Measurements from ENCODE around the gene FAM221A. TPM values are rescaled to one million over a fixed set of nuclear protein-coding genes. Genes with fewer than 3 reads are reported as not detected.
"Not testable (repeated sequence)": the region's sequence is repeated elsewhere in the genome, so short reads cannot be mapped to it uniquely, and the experiment has no call there.

FAM221A gene
- polyA plus RNA-seq, 1 experiment: 3.5 TPM

GRCh38 chr7:23715099-23715498, 35.1 kb downstream of the FAM221A start:
- TF ChIP-seq CTCF (IDR thresholded peaks at IDR 0.05; ENCODE audit: low read depth, low read length): no peak
- POLR2A ChIA-PET: no interaction called here

GRCh38 chr7:23717788-23718187, 37.8 kb downstream of the FAM221A start:
- H3K27me3 ChIP-seq (ENCODE audit: control insufficient read depth, insufficient read depth, low read length): no peaks in the 10 kb centered on the region
- ChIA-PET CTCF (interaction anchor here (0.8 to 1.6 kb wide), 5 partner anchors 8 to 171 kb away, joined by 3 to 6 read pairs (median 4); no protein-coding TSS in a partner anchor), POLR2A (no interaction called here)
- H3K27ac ChIP-seq (ENCODE audit: low read depth, low read length): no peak overlapping the region
- DNase-seq (ENCODE audit: low read depth, low spot score): no peak
- no peak overlapping the region for H3K4me3 ChIP-seq (ENCODE audit: low read depth, low read length)
- no peaks in the 10 kb centered on the region; the same call in 1 of the 2 replicates for H3K9me3 ChIP-seq (ENCODE audit: control insufficient read depth, insufficient read depth, low read length)
- no peak for TF ChIP-seq CTCF (IDR thresholded peaks at IDR 0.05; ENCODE audit: low read depth, low read length)

More at GRCh38 chr7:23715099-23715498, 35.1 kb downstream of the FAM221A start:
- no peaks in the 10 kb centered on the region for H3K27me3 ChIP-seq (ENCODE audit: control insufficient read depth, insufficient read depth, low read length)
- no peak overlapping the region for H3K4me3 ChIP-seq (ENCODE audit: low read depth, low read length)
- DNase-seq (ENCODE audit: low read depth, low spot score): no peak
- no peak overlapping the region for H3K27ac ChIP-seq (ENCODE audit: low read depth, low read length)
- CTCF ChIA-PET: interaction anchor here (0.5 to 9.7 kb wide), 5 partner anchors 101 to 1632 kb away, joined by 3 to 202 read pairs (median 3); no protein-coding TSS in a partner anchor
- H3K9me3 ChIP-seq (ENCODE audit: control insufficient read depth, insufficient read depth, low read length): peaks cover 2% of the 10 kb centered on the region; the same call in 1 of the 2 replicates

- ChIA-PET POLR2A (no interaction called here), CTCF (interaction anchor here (1.1 to 3.1 kb wide), 3 partner anchors 151 to 448 kb away, joined by 3 to 12 read pairs (median 4); no protein-coding TSS in a partner anchor)
- Histone ChIP-seq H3K9me3 (ENCODE audit: control insufficient read depth, insufficient read depth, low read length) (no peaks in the 10 kb centered on the region; the same call in 1 of the 2 replicates), H3K27me3 (ENCODE audit: control insufficient read depth, insufficient read depth, low read length) (no peaks in the 10 kb centered on the region), H3K4me3 (ENCODE audit: low read depth, low read length) (no peak overlapping the region), H3K27ac (ENCODE audit: low read depth, low read length) (no peak overlapping the region)
- no peak for DNase-seq (ENCODE audit: low read depth, low spot score)
- TF ChIP-seq CTCF (IDR thresholded peaks at IDR 0.05; ENCODE audit: low read depth, low read length): no peak
Measured at GRCh38 chr7:23721456-23721855, 41.5 kb downstream of the FAM221A start.

GRCh38 chr7:23722587-23723216, 42.7 kb downstream of the FAM221A start:
- H3K4me3 ChIP-seq (ENCODE audit: low read depth, low read length); H3K27me3 ChIP-seq (ENCODE audit: control insufficient read depth, insufficient read depth, low read length); CTCF ChIA-PET; POLR2A ChIA-PET; H3K9me3 ChIP-seq (ENCODE audit: control insufficient read depth, insufficient read depth, low read length); DNase-seq (ENCODE audit: low read depth, low spot score); H3K27ac ChIP-seq (ENCODE audit: low read depth, low read length): not testable (repeated sequence)

GRCh38 chr7:23724113-23724512, 44.1 kb downstream of the FAM221A start:
- H3K9me3 ChIP-seq (ENCODE audit: control insufficient read depth, insufficient read depth, low read length); H3K27me3 ChIP-seq (ENCODE audit: control insufficient read depth, insufficient read depth, low read length); H3K4me3 ChIP-seq (ENCODE audit: low read depth, low read length); DNase-seq (ENCODE audit: low read depth, low spot score); H3K27ac ChIP-seq (ENCODE audit: low read depth, low read length); POLR2A ChIA-PET: not testable (repeated sequence)
- CTCF ChIA-PET: interaction anchor here (1.1 kb wide), 1 partner anchor 44 kb away, joined by 3 read pairs; the partner anchor contains the start of gene FAM221A

GRCh38 chr7:23742051-23742450, 62.1 kb downstream of the FAM221A start:
- H3K27ac ChIP-seq (ENCODE audit: low read depth, low read length): no peak overlapping the region
- TF ChIP-seq CTCF (IDR thresholded peaks at IDR 0.05; ENCODE audit: low read depth, low read length): no peak
- CTCF ChIA-PET: no interaction called here
- POLR2A ChIA-PET: no interaction called here
- no peak for DNase-seq (ENCODE audit: low read depth, low spot score)
- H3K4me3 ChIP-seq (ENCODE audit: low read depth, low read length): no peak overlapping the region
- H3K27me3 ChIP-seq (ENCODE audit: control insufficient read depth, insufficient read depth, low read length): peaks cover 4% of the 10 kb centered on the region
- H3K9me3 ChIP-seq (ENCODE audit: control insufficient read depth, insufficient read depth, low read length): peaks cover 9% of the 10 kb centered on the region; the same call in 1 of the 2 replicates
